Endothelial cell of umbilical vein (primary cell): ENCODE results near the gene MFN2. TPM values are rescaled to one million over a fixed set of nuclear protein-coding genes. Genes with fewer than 3 reads are reported as not detected.

Experiments used
- BruUV-seq: library from RNA; stranded (reverse); fragments of 400-500 nt; replicated peaks from 2 replicates; lab custom pipeline; 2021; lab: Mats Ljungman, UMichigan
- CTCF ChIA-PET: fragments of 300-600, 350-600 bp; sonication (Branson Sonifier 250); formaldehyde crosslinking; loops from one replicate; lab custom pipeline; 2021; ENCODE audit warnings: antibody characterized with exemption, inconsistent platforms; lab: Charles Lee
- POLR2A ChIA-PET: fragments of 300-600, 350-600 bp; sonication (Branson Sonifier 250); formaldehyde crosslinking; loops from one replicate; lab custom pipeline; 2021; ENCODE audit warnings: antibody characterized with exemption, inconsistent platforms; lab: Charles Lee
- DNase-seq: peaks from one replicate; pipeline ENCODE4 v3.0.0-alpha.2; 2011; ENCODE audit warnings: low read depth, low spot score
- FAIRE-seq: peaks from 2 replicates; lab custom pipeline; 2011; peaks lifted over from hg19 to GRCh38; lab: Jason Lieb, UNC
- H2AFZ ChIP-seq: 2 replicates; pipeline ENCODE4 v1.6.0; 2012; ENCODE audit warnings: low read depth, low read length, control low read depth, inconsistent platforms
- H3K27ac ChIP-seq: 2 replicates; pipeline ENCODE4 v1.5.1; 2011; ENCODE audit warnings: low read depth, mild to moderate bottlenecking, control low read depth, low read length, moderate library complexity; ENCODE audit not compliant: insufficient read depth
- H3K27me3 ChIP-seq, 2 experiments: 2 replicates each; pipeline versions ENCODE4 v1.6.0 to v1.6.1; 2011; ENCODE audit warnings: low read length in 2 of 2, mixed read lengths in 1 of 2; ENCODE audit not compliant: control insufficient read depth in 2 of 2, insufficient read depth in 2 of 2
- H3K36me3 ChIP-seq, 2 experiments: 2 replicates in 1 of 2; 3 replicates in 1 of 2; pipeline ENCODE4 v1.5.1; 2011; ENCODE audit warnings: low read length in 2 of 2, mild to moderate bottlenecking in 1 of 2, moderate library complexity in 1 of 2; ENCODE audit not compliant: control insufficient read depth in 2 of 2, insufficient read depth in 2 of 2; ENCODE audit errors: extremely low read depth in 1 of 2
- H3K4me1 ChIP-seq: 3 replicates; pipeline ENCODE4 v1.5.1; 2011; ENCODE audit warnings: mild to moderate bottlenecking, low read length; ENCODE audit not compliant: control insufficient read depth, insufficient read depth; ENCODE audit errors: extremely low read depth
- H3K4me2 ChIP-seq: 2 replicates; pipeline ENCODE4 v1.6.1; 2011; ENCODE audit warnings: low read length, control low read depth, mixed read lengths; ENCODE audit not compliant: insufficient read depth
- H3K4me3 ChIP-seq, 3 experiments: fragments of 200-600 bp in 1 of 3; sonication (generic), shearing (Covaris generic) in 1 of 3; replicated peaks in 1 of 3; 2 replicates each; pipeline ENCODE4 v1.5.1; 2011 to 2016; ENCODE audit warnings: control low read depth in 3 of 3, low read length in 3 of 3, mild to moderate bottlenecking in 2 of 3, inconsistent platforms in 1 of 3, low read depth in 1 of 3, moderate library complexity in 1 of 3; ENCODE audit not compliant: insufficient read depth in 1 of 3
- H3K79me2 ChIP-seq: 2 replicates; pipeline ENCODE4 v1.6.0; 2012; ENCODE audit warnings: low read length, inconsistent platforms; ENCODE audit not compliant: control insufficient read depth, insufficient read depth
- H3K9ac ChIP-seq: replicated peaks from 2 replicates; pipeline ENCODE3; 2011; ENCODE audit warnings: low read length, control low read depth; ENCODE audit not compliant: insufficient read depth; ENCODE audit errors: extremely low read depth
- H3K9me1 ChIP-seq: replicated peaks from 3 replicates; pipeline ENCODE4 v1.6.0; 2011; ENCODE audit warnings: mild to moderate bottlenecking, low read length; ENCODE audit not compliant: control insufficient read depth, insufficient read depth; ENCODE audit errors: extremely low read depth
- H3K9me3 ChIP-seq: replicated peaks from 2 replicates; pipeline ENCODE4 v1.5.1; 2012; ENCODE audit warnings: low read length, inconsistent platforms; ENCODE audit not compliant: control insufficient read depth, insufficient read depth
- H4K20me1 ChIP-seq: replicated peaks from 2 replicates; pipeline ENCODE3; 2011; ENCODE audit warnings: mild to moderate bottlenecking, low read length; ENCODE audit not compliant: control insufficient read depth, insufficient read depth; ENCODE audit errors: extremely low read depth
- EZH2 ChIP-seq: IDR thresholded peaks from 2 replicates; pipeline ENCODE4 v1.6.1; 2012; ENCODE audit warnings: borderline replicate concordance, low read depth, mild to moderate bottlenecking, moderate library complexity, low read length, inconsistent platforms; ENCODE audit not compliant: severe bottlenecking
- GATA2 ChIP-seq: IDR thresholded peaks from 2 replicates; pipeline ENCODE4 v1.7.0; 2011; ENCODE audit warnings: low read depth, mild to moderate bottlenecking, moderate library complexity, mixed read lengths, low read length; ENCODE audit not compliant: insufficient read length, insufficient read depth
- JUN ChIP-seq: IDR thresholded peaks from 2 replicates; pipeline ENCODE4 v1.6.1; 2011; ENCODE audit warnings: borderline replicate concordance, low read depth; ENCODE audit not compliant: insufficient read length, insufficient read depth
- MYC ChIP-seq: IDR thresholded peaks from one replicate; pipeline ENCODE4 v1.6.1; 2011; ENCODE audit warnings: mild to moderate bottlenecking, low read depth, low read length
- POLR2A ChIP-seq: IDR thresholded peaks from 2 replicates; pipeline ENCODE4 v1.6.1; 2012; ENCODE audit warnings: low read depth, mild to moderate bottlenecking, control low read depth, low read length
- dilution Hi-C: fragments of 300-500 bp; cut with MboI; formaldehyde crosslinking; loops from one replicate; pipeline ENCODE4 v1.15.0; 2019; ENCODE audit warnings: low sequenced_read_pairs; ENCODE audit not compliant: extremely low pct_ligation_motif_present
- intact Hi-C: fragments of 100-400 bp; cut with micrococcal nuclease; formaldehyde crosslinking; loops from one replicate; pipeline ENCODE4 v1.10.0; 2022
- polyA plus RNA-seq, 4 experiments: library from polyadenylated mRNA; depleted of rRNA in 3 of 4; stranded (reverse) in 3 of 4; unstranded in 1 of 4; fragments of >200 nt; gene quantifications; 2 replicates each; pipeline versions ENCODE4 v1.2.1 to v1.2.3, GENCODE V29; 2011 to 2012; ENCODE audit warnings: missing spikeins in 1 of 4
- total RNA-seq: library from RNA; stranded (reverse); gene quantifications from 2 replicates; pipeline ENCODE4 v1.2.3, GENCODE V29; 2021
- TF ChIP-seq, protein P1 (sequence below), 2 donors: IDR thresholded peaks; 1 replicate in 1 of 2; 2 replicates in 1 of 2; pipeline ENCODE4 v1.5.1; 2011; ENCODE audit warnings: low read length in 2 of 2, mild to moderate bottlenecking in 2 of 2, moderate library complexity in 2 of 2, control low read depth in 1 of 2, inconsistent platforms in 1 of 2, low read depth in 1 of 2; ENCODE audit not compliant: insufficient read depth in 1 of 2; ENCODE audit errors: extremely low read depth in 1 of 2

Gene MFN2
- total and polyA plus RNA-seq, 2 donors (not counting 3 experiments of a cell fraction or from before 2014, with no cell fraction given) = 51.4 to 82.4 TPM

DNA sequence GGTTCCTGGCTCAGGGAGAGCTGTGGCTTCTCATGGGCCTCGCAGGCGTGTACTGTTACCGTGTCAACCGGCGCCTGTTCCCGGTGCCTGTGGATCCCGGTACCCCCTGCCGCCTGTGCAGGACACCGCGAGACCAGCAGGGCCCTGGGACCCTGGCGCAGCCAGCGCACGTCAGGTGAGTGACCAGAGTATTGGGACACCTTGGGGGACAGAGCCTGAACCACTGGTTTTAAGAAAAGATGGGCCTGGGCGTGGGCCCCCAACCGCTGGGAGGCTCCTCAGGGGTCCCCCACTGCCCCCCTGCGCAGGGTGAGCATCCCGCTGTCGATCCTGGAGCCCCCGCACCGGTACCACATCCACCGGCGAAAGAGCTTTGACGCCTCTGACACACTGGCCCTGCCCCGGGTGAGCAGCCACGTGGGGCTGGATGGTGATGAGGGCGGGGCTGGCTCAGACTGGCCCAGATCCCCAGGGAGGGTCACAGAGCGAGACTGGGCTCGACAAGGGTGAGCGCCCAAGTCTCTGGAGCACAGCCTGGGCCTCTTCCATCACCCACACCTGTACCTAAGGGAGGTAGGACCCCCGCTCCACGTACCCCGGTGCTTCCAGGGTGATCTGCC, 49.6 kb downstream of the MFN2 start:
- FAIRE-seq (no peak), DNase-seq (no peak)
- BruUV-seq = no TSS peak
- H3K9ac ChIP-seq = no peak overlapping the region
- ChIA-PET CTCF (interaction anchor here (1.7 kb wide), 1 partner anchor 10 kb away, joined by 8 read pairs; no protein-coding TSS in a partner anchor), POLR2A (interaction anchor here (0.5 to 1.0 kb wide), 3 partner anchors 21 to 121 kb away, joined by 3 to 5 read pairs (median 3); no protein-coding TSS in a partner anchor)
- H3K79me2 ChIP-seq = no peaks in the 10 kb centered on the region
- H3K27me3 ChIP-seq = no peaks in the 10 kb centered on the region
- H3K4me2 ChIP-seq = no peak overlapping the region
- H4K20me1 ChIP-seq = no peaks in the 10 kb centered on the region
- H3K36me3 ChIP-seq = peaks cover 0 to 22% of the 10 kb centered on the region in 2 experiments
- TF ChIP-seq GATA2 (no peak), JUN (no peak), MYC (no peak), POLR2A (no peak), EZH2 (no peak)
- TF ChIP-seq, protein P1, sequence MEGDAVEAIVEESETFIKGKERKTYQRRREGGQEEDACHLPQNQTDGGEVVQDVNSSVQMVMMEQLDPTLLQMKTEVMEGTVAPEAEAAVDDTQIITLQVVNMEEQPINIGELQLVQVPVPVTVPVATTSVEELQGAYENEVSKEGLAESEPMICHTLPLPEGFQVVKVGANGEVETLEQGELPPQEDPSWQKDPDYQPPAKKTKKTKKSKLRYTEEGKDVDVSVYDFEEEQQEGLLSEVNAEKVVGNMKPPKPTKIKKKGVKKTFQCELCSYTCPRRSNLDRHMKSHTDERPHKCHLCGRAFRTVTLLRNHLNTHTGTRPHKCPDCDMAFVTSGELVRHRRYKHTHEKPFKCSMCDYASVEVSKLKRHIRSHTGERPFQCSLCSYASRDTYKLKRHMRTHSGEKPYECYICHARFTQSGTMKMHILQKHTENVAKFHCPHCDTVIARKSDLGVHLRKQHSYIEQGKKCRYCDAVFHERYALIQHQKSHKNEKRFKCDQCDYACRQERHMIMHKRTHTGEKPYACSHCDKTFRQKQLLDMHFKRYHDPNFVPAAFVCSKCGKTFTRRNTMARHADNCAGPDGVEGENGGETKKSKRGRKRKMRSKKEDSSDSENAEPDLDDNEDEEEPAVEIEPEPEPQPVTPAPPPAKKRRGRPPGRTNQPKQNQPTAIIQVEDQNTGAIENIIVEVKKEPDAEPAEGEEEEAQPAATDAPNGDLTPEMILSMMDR (IDR thresholded peaks at IDR 0.05; ENCODE audit: extremely low read depth in 1 of 2, insufficient read depth in 1 of 2, low read depth in 1 of 2, low read length in 2 of 2) = no peak
- H3K4me1 ChIP-seq = no peaks in the 10 kb centered on the region
- no peaks in the 10 kb centered on the region for H3K9me3 ChIP-seq
- H3K9me1 ChIP-seq = no peaks in the 10 kb centered on the region
- intact Hi-C loops (no loop called here), dilution Hi-C loops (no loop called here)
- no peak overlapping the region for H2AFZ ChIP-seq
- no peak overlapping the region for H3K4me3 ChIP-seq
- no peak overlapping the region for H3K27ac ChIP-seq
